Measurements from ENCODE around the gene TRPM3. TPM values are rescaled to one million over a fixed set of nuclear protein-coding genes. Genes with fewer than 3 reads are reported as not detected.

TRPM3 gene
- total and polyA plus RNA-seq, 9 of the 15 experiments (the other 6 are each of a cell fraction or from before 2014, with no cell fraction given): 0.04 TPM; not detected in 8

GRCh38 chr9:70817311-70817710 is 304.1 kb downstream of the TRPM3 start:
- WGBS (ENCODE audit: insufficient coverage, low coverage, missing lambda C conversion rate): 5% methylated on average over 3 of the region's 3 CpGs
- Histone ChIP-seq H3K9me1 (ENCODE audit: control insufficient read depth, insufficient read depth, low read length) (no peaks in the 10 kb centered on the region), H3K27me3 (ENCODE audit: control insufficient read depth in 2 of 2, insufficient read depth in 2 of 2, low read length in 2 of 2) (no peaks in the 10 kb centered on the region), H3K4me2 (ENCODE audit: insufficient read depth, low read length) (no peak overlapping the region), H4K20me1 (replicated peaks; ENCODE audit: control insufficient read depth, insufficient read depth, low read length) (no peaks in the 10 kb centered on the region; the same call in 1 of the 2 replicates), H3K79me2 (ENCODE audit: control insufficient read depth, insufficient read depth, low read length) (no peaks in the 10 kb centered on the region), H3K9me3 (replicated peaks; ENCODE audit: control insufficient read depth, insufficient read depth, low read depth, low read length) (no peaks in the 10 kb centered on the region), H3K4me3 (no peak overlapping the region), H2AFZ (ENCODE audit: low read depth, low read length) (no peak overlapping the region), H3K27ac (ENCODE audit: extremely low read depth, low read depth, low read length) (no peak overlapping the region), H3K9ac (ENCODE audit: insufficient read depth in 1 of 2, low read depth in 2 of 2, low read length in 2 of 2) (no peak overlapping the region), H3K4me1 (replicated peaks in 1 of 2; ENCODE audit: control insufficient read depth in 2 of 2, insufficient read depth in 2 of 2, low read length in 2 of 2) (no peaks in the 10 kb centered on the region), H3K36me3 (ENCODE audit: control insufficient read depth, insufficient read depth, low read length) (no peaks in the 10 kb centered on the region)
- TF ChIP-seq KLF1 (tag; IDR thresholded peaks at IDR 0.05) (no peak), GABPB1 (CRISPR knock-in tag; IDR thresholded peaks at IDR 0.05) (no peak), RBM25 (IDR thresholded peaks at IDR 0.05; ENCODE audit: low read depth, low read length, severe bottlenecking) (no peak), PTRF (tag; IDR thresholded peaks at IDR 0.05) (no peak), ZBTB43 (CRISPR knock-in tag; IDR thresholded peaks at IDR 0.05) (no peak), FOXK1 (CRISPR knock-in tag; IDR thresholded peaks at IDR 0.05; ENCODE audit: borderline replicate concordance) (no peak), ZNF24 (IDR thresholded peaks at IDR 0.05) (no peak), THAP12 (CRISPR knock-in tag; IDR thresholded peaks at IDR 0.05) (no peak)
- TF ChIP-seq, protein P1, sequence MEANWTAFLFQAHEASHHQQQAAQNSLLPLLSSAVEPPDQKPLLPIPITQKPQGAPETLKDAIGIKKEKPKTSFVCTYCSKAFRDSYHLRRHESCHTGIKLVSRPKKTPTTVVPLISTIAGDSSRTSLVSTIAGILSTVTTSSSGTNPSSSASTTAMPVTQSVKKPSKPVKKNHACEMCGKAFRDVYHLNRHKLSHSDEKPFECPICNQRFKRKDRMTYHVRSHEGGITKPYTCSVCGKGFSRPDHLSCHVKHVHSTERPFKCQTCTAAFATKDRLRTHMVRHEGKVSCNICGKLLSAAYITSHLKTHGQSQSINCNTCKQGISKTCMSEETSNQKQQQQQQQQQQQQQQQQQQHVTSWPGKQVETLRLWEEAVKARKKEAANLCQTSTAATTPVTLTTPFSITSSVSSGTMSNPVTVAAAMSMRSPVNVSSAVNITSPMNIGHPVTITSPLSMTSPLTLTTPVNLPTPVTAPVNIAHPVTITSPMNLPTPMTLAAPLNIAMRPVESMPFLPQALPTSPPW (CRISPR knock-in tag; IDR thresholded peaks at IDR 0.05): no peak
- TF ChIP-seq, protein P2, sequence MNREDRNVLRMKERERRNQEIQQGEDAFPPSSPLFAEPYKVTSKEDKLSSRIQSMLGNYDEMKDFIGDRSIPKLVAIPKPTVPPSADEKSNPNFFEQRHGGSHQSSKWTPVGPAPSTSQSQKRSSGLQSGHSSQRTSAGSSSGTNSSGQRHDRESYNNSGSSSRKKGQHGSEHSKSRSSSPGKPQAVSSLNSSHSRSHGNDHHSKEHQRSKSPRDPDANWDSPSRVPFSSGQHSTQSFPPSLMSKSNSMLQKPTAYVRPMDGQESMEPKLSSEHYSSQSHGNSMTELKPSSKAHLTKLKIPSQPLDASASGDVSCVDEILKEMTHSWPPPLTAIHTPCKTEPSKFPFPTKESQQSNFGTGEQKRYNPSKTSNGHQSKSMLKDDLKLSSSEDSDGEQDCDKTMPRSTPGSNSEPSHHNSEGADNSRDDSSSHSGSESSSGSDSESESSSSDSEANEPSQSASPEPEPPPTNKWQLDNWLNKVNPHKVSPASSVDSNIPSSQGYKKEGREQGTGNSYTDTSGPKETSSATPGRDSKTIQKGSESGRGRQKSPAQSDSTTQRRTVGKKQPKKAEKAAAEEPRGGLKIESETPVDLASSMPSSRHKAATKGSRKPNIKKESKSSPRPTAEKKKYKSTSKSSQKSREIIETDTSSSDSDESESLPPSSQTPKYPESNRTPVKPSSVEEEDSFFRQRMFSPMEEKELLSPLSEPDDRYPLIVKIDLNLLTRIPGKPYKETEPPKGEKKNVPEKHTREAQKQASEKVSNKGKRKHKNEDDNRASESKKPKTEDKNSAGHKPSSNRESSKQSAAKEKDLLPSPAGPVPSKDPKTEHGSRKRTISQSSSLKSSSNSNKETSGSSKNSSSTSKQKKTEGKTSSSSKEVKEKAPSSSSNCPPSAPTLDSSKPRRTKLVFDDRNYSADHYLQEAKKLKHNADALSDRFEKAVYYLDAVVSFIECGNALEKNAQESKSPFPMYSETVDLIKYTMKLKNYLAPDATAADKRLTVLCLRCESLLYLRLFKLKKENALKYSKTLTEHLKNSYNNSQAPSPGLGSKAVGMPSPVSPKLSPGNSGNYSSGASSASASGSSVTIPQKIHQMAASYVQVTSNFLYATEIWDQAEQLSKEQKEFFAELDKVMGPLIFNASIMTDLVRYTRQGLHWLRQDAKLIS (CRISPR knock-in tag; IDR thresholded peaks at IDR 0.05): no peak
- no TSS peak for BruUV-seq (replicated peaks)
- FAIRE-seq (no peak), DNase-seq (ENCODE audit: extremely low read depth in 1 of 4, low spot score in 3 of 4) (no peak), ATAC-seq (no peak)
- CTCF ChIA-PET (ENCODE audit: low intra/inter-chr PET ratio): no interaction called here
- intact Hi-C loops (cut with micrococcal nuclease) (no loop called here), in situ Hi-C loops (cut with MboI) (no loop called here)
- POLR2A ChIA-PET: no interaction called here

Data from K562 (cell line).